Panc1 (cell line): Measurements from ENCODE around the gene ARSG. TPM values are rescaled to one million over a fixed set of nuclear protein-coding genes. Genes with fewer than 3 reads are reported as not detected.

Experiments used
- ATAC-seq: fragments of 200-7000 bp; cut with Tn5 transposase; 2 replicates; pipeline ENCODE4 v1.9.1; 2020; ENCODE audit warnings: mild to moderate bottlenecking, moderate library complexity
- BruUV-seq: library from RNA; stranded (reverse); fragments of 400-500 nt; replicated peaks from 2 replicates; lab custom pipeline; 2021; lab: Mats Ljungman, UMichigan
- CTCF ChIA-PET: fragments of 300-600 bp; sonication (Branson Sonifier 250); formaldehyde crosslinking; loops from one replicate; lab custom pipeline; 2022; ENCODE audit warnings: antibody characterized with exemption; lab: Charles Lee
- POLR2A ChIA-PET: fragments of 300-600 bp; sonication (Branson Sonifier 250); formaldehyde crosslinking; loops from one replicate; lab custom pipeline; 2022; ENCODE audit warnings: antibody characterized with exemption; lab: Charles Lee
- DNase-seq: peaks from one replicate; pipeline ENCODE4 v3.0.0-alpha.2; 2010; ENCODE audit warnings: low read depth, low spot score
- H3K27ac ChIP-seq: 2 replicates; pipeline ENCODE4 v1.5.1; 2011; ENCODE audit warnings: mild to moderate bottlenecking, low read length, inconsistent platforms
- H3K27me3 ChIP-seq: fragments of 200-500 bp; sonication (Bioruptor generic); 2 replicates; pipeline ENCODE4 v1.6.0; 2014; ENCODE audit warnings: low read length, inconsistent platforms; ENCODE audit not compliant: control insufficient read depth, insufficient read depth
- H3K36me3 ChIP-seq: fragments of 200-500 bp; sonication (Bioruptor generic); 2 replicates; pipeline ENCODE4 v1.5.1; 2014; ENCODE audit warnings: inconsistent platforms, mild to moderate bottlenecking, low read length, moderate library complexity; ENCODE audit not compliant: control insufficient read depth, insufficient read depth
- H3K4me1 ChIP-seq: 2 replicates; pipeline ENCODE4 v1.5.1; 2011; ENCODE audit warnings: inconsistent platforms, mild to moderate bottlenecking, low read length, moderate library complexity; ENCODE audit not compliant: control insufficient read depth, insufficient read depth
- H3K4me3 ChIP-seq, 2 experiments: 2 replicates each; pipeline ENCODE4 v1.5.1; 2011 to 2012; ENCODE audit warnings: low read depth in 2 of 2, low read length in 2 of 2, mild to moderate bottlenecking in 2 of 2, inconsistent platforms in 1 of 2, moderate library complexity in 1 of 2
- H3K9me3 ChIP-seq: fragments of 200-500 bp; sonication (Bioruptor generic); 2 replicates; pipeline ENCODE4 v1.5.1; 2014; ENCODE audit warnings: low read depth, mild to moderate bottlenecking, inconsistent platforms, low read length, moderate library complexity; ENCODE audit not compliant: control insufficient read depth, insufficient read depth
- CTCF ChIP-seq: fragments of 450-650 bp; IDR thresholded peaks from 2 replicates; pipeline ENCODE4 v1.5.1; 2017; ENCODE audit warnings: mild to moderate bottlenecking
- POLR2AphosphoS5 ChIP-seq: IDR thresholded peaks from 2 replicates; pipeline ENCODE4 v1.6.1; 2012; ENCODE audit warnings: mild to moderate bottlenecking, low read depth, low read length, moderate library complexity
- REST ChIP-seq, 2 experiments: IDR thresholded peaks; 2 replicates each; pipeline ENCODE4 v1.6.1; 2011 to 2012; ENCODE audit warnings: low read depth in 2 of 2, control low read depth in 1 of 2, low read length in 1 of 2, mild to moderate bottlenecking in 1 of 2, moderate library complexity in 1 of 2; ENCODE audit not compliant: insufficient read depth in 1 of 2
- SIN3A ChIP-seq: IDR thresholded peaks from 2 replicates; pipeline ENCODE4 v1.6.1; 2012; ENCODE audit warnings: low read depth, mild to moderate bottlenecking, low read length, moderate library complexity, borderline replicate concordance; ENCODE audit not compliant: insufficient read depth
- TCF7L2 ChIP-seq: IDR thresholded peaks from 2 replicates; pipeline ENCODE4 v1.6.1; 2011; ENCODE audit warnings: mild to moderate bottlenecking, low read depth, low read length, inconsistent platforms
- in situ Hi-C: cut with HindIII; loops from 2 replicates; pipeline ENCODE4 v1.10.0; 2016; ENCODE audit warnings: low sequenced_read_pairs, low pct_unique_long_range_greater_than_20kb
- intact Hi-C: fragments of 100-400 bp; cut with micrococcal nuclease; formaldehyde crosslinking; loops from one replicate; pipeline ENCODE4 v1.10.0; 2022; ENCODE audit not compliant: unreplicated experiment
- total RNA-seq: library from RNA; stranded (reverse); gene quantifications from one replicate; pipeline ENCODE4 v1.2.1, GENCODE V29; 2021; ENCODE audit not compliant: unreplicated experiment

ARSG gene
- total RNA-seq, 1 experiment from 2014 or later = 2.3 TPM

GRCh38 chr17:68450391-68450790, 159.1 kb downstream of the ARSG start:
- DNase-seq = no peak
- H3K36me3 ChIP-seq = no peaks in the 10 kb centered on the region
- no peak overlapping the region for H3K4me3 ChIP-seq
- CTCF ChIA-PET = no interaction called here
- BruUV-seq = no TSS peak
- H3K9me3 ChIP-seq = no peaks in the 10 kb centered on the region
- in situ Hi-C loops (no loop called here), intact Hi-C loops (no loop called here)
- no peak overlapping the region for H3K27ac ChIP-seq
- POLR2A ChIA-PET = no interaction called here
- no peaks in the 10 kb centered on the region for H3K4me1 ChIP-seq
- no peak for ATAC-seq
- H3K27me3 ChIP-seq = no peaks in the 10 kb centered on the region
- TF ChIP-seq REST (IDR thresholded peaks at IDR 0.05; ENCODE audit: insufficient read depth in 1 of 2, low read depth in 2 of 2, low read length in 1 of 2) (no peak), POLR2AphosphoS5 (no peak), TCF7L2 (no peak), CTCF (no peak), SIN3A (no peak)

GRCh38 chr17:68450801-68451200, 159.5 kb downstream of the ARSG start:
- ATAC-seq = no peak
- Histone ChIP-seq H3K27me3 (no peaks in the 10 kb centered on the region), H3K36me3 (no peaks in the 10 kb centered on the region), H3K4me3 (no peak overlapping the region), H3K4me1 (0 out of 2 replicates have a peak, but pooled peaks cover under 1% of the 10 kb centered on the region), H3K27ac (no peak overlapping the region), H3K9me3 (no peaks in the 10 kb centered on the region)
- DNase-seq = no peak
- intact Hi-C loops = no loop called here
- CTCF ChIA-PET = no interaction called here
- BruUV-seq = no TSS peak
- TF ChIP-seq TCF7L2 = no peak
- TF ChIP-seq REST (IDR thresholded peaks at IDR 0.05; ENCODE audit: insufficient read depth in 1 of 2, low read depth in 2 of 2, low read length in 1 of 2) = no peak
- TF ChIP-seq CTCF = no peak
- TF ChIP-seq POLR2AphosphoS5 = no peak
- no peak for TF ChIP-seq SIN3A
- in situ Hi-C loops = no loop called here
- POLR2A ChIA-PET = no interaction called here
